HFF-Myc (cell line): ENCODE results near the gene SHKBP1.

ENCODE experiments used
- DNase-seq: peaks from one replicate; pipeline ENCODE4 v3.0.0-alpha.2; 2011; ENCODE audit warnings: low read depth; ENCODE audit errors: extremely low read depth
- H3K4me3 ChIP-seq: replicated peaks from 2 replicates; pipeline ENCODE4 v1.5.1; 2011; ENCODE audit warnings: low read depth, mild to moderate bottlenecking, control low read depth, low read length
- CTCF ChIP-seq: IDR thresholded peaks from 2 replicates; pipeline ENCODE4 v1.5.1; 2012; ENCODE audit warnings: mild to moderate bottlenecking, low read depth, low read length, control low read depth; ENCODE audit errors: missing control alignments

The SHKBP1 gene

GRCh38 chr19:40612831-40613689 lies 36.4 kb downstream of the SHKBP1 start:
- no peak for TF ChIP-seq CTCF
- no peak overlapping the region for H3K4me3 ChIP-seq
- no peak for DNase-seq

- H3K4me3 ChIP-seq = peak overlapping the region; percentile 41
- no peak for TF ChIP-seq CTCF
- no peak for DNase-seq
Measured at GRCh38 chr19:40613690-40614621, 37.3 kb downstream of the SHKBP1 start.

DNA sequence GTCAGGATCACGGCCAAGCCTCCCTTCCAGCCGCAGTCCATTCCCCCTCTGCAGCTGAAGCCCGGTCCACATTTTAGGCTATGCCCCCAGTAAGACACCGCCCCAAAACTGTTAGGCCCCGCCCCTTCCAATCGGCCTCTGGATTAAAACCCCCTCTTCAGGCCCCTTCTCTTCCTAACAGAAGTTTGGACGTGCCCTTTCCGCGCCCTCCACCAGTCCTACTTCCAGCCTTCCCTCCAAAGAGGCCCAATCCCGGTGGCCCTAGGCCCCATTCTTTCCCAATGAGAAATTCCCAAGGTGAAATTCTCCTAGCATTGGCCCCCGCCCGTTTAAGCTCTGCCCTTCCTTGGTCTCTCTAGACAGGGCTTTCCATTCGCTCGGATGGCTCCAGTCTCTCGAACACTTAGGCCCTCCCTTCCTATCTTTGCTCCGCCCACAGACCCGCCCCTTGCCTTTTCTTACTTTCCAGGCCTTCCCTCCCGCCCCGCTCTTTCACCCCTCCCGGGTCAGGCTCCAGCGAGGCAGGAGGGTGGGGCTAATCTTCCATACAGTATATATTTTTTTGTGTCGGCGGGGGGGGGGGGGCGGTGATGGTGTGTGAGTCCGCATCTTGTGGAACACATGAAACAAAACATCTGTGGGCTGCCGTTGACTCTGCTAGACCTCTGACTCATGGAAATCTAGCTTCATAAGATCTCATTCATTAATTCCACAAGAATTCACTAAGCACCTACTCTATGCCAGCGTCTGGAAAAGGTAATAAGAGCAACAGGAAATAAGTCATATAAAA lies 38.1 kb downstream of the SHKBP1 start:
- peak overlapping the region; percentile 41 for H3K4me3 ChIP-seq
- TF ChIP-seq CTCF = no peak
- peak; percentile 95 for DNase-seq

DNA sequence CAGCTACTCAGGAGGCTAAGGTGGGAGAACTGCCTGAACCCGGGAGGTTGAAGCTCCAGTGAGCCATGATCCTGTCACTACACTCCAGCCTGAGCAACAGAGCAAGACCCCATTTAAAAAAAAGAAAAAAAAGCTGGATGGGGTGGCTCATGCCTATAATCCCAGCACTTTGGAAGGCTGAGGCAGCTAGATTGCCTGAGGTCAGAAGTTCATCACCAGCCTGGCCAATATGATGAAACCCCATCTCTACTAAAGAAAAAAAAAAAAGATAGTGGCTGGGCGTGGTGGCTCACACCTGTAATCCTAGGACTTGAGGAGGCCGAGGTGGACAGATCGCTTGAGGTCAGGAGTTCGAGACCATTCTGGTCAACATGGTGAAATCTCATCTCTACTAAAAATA lies 39.5 kb downstream of the SHKBP1 start:
- TF ChIP-seq CTCF = no peak
- H3K4me3 ChIP-seq = no peak overlapping the region
- DNase-seq = no peak

GRCh38 chr19:40616941-40617340 lies 40.3 kb downstream of the SHKBP1 start:
- H3K4me3 ChIP-seq = no peak overlapping the region
- no peak for DNase-seq
- no peak for TF ChIP-seq CTCF

DNA sequence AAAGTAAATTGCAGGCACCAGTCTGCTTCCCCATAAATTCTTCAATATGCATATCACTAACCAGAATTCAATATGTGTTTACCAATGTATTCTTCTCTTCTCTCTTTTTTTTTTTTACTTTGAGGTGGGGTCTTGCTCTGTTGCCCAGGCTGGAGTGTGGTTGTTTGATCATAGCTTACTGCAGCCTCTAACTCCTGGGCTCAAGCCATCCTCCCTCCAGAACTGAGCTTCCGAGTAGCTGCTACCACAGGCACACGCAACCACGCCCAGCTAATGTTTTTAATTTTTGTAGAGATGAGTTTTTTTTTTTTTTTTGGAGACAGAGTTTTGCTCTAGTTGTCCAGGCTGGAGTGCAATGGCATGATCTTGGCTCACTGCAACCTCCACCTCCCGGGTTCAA lies 41.3 kb downstream of the SHKBP1 start:
- no peak for DNase-seq
- TF ChIP-seq CTCF = no peak
- no peak overlapping the region for H3K4me3 ChIP-seq
